ENCODE results near the gene POTEE.
"Not testable (repeated sequence)": the region's sequence is repeated elsewhere in the genome, so short reads cannot be mapped to it uniquely, and the experiment has no call there.

Gene POTEE

GRCh38 chr2:131217238-131217986 is 8.1 kb downstream of the POTEE start:
- H3K36me3 ChIP-seq; DNase-seq; H3K9me3 ChIP-seq (ENCODE audit: severe bottlenecking); H3K27me3 ChIP-seq (ENCODE audit: insufficient read depth, low read depth, severe bottlenecking); H3K27ac ChIP-seq; H3K4me3 ChIP-seq (ENCODE audit: low read depth, low read length): not testable (repeated sequence)

GRCh38 chr2:131235543-131236449 is 26.5 kb downstream of the POTEE start:
- H3K36me3 ChIP-seq; H3K27ac ChIP-seq; H3K27me3 ChIP-seq (ENCODE audit: insufficient read depth, low read depth, severe bottlenecking); H3K4me3 ChIP-seq (ENCODE audit: low read depth, low read length); DNase-seq; H3K9me3 ChIP-seq (ENCODE audit: severe bottlenecking): not testable (repeated sequence)

Measured in WERI-Rb-1 (cell line).